GM21515 (cell line): Measurements from ENCODE around the gene RAB3IL1.
"Not testable (repeated sequence)": the region's sequence is repeated elsewhere in the genome, so short reads cannot be mapped to it uniquely, and the experiment has no call there.

Source experiments
- ATAC-seq: cut with Tn5 transposase; IDR thresholded peaks from one replicate; pipeline ENCODE4 v1.9.1; 2021; ENCODE audit not compliant: unreplicated experiment

Gene RAB3IL1

GRCh38 chr11:61887839-61888494 is 29.4 kb downstream of the RAB3IL1 start:
- ATAC-seq: no peak

GRCh38 chr11:61886643-61887042 is 30.7 kb downstream of the RAB3IL1 start:
- no peak for ATAC-seq

DNA sequence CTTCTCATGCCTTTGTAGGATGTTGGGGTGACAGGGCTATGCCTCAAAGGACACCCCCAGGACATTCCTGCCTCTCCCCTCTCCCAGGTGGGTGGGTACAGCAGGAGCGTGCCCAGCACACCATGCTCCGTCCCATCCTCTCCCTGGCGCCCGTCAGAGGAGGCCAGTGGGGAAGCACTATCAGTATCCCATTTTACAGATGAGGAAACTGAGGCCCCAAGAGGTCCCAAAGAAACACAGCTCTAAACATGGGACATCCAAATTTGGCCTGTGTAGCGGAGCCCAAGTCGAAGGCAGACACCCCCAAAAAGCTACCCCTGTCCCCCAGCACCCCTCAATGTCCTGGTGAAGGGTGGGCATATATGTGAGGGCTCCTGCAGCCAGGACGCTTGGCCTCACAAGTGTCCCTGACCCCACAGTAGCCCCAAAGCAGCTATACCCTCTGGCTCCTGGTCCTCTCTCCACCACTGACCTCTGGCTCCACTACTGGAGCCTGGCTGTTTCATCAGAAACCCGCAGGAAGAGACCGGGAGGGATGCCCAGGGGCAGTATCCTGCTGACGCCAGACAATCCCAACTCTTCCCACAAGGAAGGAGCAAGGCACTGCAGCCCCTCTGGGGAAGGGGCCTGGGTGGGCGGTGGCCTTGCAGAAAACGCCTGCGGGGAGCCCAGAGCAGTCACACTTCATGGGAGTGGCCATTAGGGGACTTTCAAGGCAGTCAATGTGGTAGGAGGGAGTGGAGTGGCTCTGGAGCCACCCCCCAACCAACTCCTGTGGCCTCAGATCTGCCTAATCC is 31.4 kb downstream of the RAB3IL1 start:
- ATAC-seq: no peak

GRCh38 chr11:61885166-61885778 is 32.1 kb downstream of the RAB3IL1 start:
- ATAC-seq: no peak

GRCh38 chr11:61883947-61884346 is 33.4 kb downstream of the RAB3IL1 start:
- no peak for ATAC-seq

DNA sequence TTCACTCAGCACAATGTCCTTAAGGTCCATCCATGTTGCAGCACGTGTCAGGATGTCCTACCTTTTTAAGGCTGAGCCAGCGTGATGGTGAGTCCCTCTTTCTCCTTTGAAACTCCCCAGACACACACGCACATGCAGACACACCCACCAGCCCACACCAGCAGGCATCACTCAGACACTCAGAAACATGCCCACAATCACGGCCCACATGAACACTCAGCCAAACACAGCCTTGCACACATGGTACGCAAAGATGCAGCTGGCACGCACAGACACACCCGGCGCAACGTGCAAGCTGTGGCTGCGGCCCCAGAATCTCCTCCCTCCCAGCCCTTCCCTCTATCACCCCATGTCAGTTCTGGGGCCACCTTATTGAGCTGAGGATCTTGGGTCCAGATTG is 34.0 kb downstream of the RAB3IL1 start:
- no peak for ATAC-seq

DNA sequence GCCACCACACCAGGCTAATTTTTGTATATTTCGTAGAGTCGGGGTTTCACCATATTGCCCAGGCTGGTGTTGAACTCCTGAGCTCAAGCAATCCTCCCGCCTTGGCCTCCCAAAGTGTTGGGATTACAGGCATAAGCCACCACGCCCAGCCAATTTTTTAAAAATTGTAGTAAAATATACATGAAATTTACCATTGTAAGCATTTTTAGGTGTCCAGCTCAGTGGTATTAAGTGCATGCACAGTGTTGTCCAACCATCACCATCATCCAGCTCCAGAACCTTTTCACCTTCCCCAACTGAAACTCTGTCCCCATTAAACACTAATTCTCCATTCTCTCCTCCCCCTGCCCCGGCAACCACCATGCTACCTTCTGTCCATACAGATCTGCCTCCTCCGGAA is 34.5 kb downstream of the RAB3IL1 start:
- no peak for ATAC-seq

DNA sequence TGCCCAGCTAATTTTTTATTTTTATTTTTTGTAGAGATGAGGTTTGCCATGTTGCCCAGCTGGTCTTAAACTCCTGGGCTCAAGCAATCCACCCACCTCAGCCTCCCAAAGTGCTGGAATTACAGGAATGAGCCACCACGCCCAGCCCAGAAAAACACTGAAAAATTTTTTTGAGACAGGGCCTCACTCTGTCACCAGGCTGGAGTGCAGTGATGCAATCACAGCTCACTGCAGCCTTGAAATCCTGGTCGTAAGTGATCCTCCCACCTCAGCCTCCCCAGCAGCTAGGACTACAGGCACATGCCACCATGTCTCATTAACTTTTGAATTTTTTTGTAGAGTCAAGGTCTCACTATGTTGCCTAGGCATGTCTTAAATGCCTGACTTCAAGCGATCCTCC is 35.1 kb downstream of the RAB3IL1 start:
- not testable (repeated sequence) for ATAC-seq

DNA sequence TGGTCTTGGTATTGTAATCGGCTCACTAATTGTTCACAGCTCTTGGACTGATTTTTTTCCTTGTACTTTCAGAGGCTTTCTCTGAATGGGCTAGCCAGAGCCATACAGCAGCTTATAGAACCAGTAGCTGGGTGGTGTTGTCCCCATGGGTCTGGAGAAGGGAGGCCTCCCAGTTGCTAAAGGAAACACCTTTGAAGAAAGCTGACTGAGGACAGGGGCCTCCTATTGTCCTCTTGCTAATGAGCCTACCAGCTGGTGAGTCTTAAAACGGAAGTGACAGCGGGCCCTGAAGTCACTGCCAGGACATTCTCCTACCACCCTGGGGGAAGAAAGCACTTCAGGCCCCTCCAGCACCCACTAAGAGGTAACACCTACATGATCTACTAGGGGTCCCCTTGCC is 36.0 kb downstream of the RAB3IL1 start:
- ATAC-seq: no peak

- ATAC-seq: no peak
Measured at GRCh38 chr11:61880454-61880853, 36.9 kb downstream of the RAB3IL1 start.

GRCh38 chr11:61880031-61880430 is 37.3 kb downstream of the RAB3IL1 start:
- no peak for ATAC-seq

- no peak for ATAC-seq
Measured at GRCh38 chr11:61879152-61879551, 38.2 kb downstream of the RAB3IL1 start.

DNA sequence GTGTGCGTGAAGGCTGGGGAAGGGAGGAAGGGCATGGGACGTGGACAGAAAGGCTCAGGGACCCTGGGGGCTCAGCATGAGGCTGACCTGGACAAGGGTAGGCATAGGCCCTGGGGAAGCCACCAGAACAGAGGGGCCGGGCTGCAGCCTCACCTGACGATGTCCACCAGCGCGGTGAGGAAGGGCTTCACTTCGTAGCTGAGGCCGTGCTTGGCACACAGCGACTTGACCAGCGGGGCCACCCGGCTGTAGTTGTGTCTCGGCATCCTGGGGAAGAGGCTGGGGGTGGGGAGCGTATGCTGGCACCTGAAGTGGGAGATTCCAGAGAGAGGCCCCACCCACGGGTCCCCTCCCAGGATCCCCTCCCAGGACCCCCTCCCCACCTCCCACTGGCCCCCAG is 41.7 kb downstream of the RAB3IL1 start:
- ATAC-seq: no peak

GRCh38 chr11:61874853-61875252 is 42.5 kb downstream of the RAB3IL1 start:
- ATAC-seq: no peak

DNA sequence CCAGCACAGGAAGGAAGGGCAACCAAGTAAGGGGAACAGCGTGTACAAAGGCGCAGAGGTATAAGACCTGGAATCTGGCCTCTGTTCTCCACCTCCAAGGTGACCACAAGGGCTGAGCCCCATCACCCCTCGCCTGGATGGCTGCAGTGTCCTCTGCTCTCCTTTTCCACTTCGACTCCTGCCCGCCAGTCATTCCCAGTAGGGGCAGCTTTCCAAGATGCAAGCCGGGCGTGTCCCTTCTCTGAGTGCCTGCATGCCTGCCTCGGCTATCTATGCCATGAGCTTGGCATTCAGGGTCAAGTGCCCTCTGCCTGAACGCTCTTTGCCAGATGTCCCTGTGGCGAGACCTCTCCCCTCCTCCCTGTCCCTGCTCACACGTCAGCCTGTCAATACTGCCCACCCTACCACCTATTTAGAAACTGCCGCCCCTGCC is 43.0 kb downstream of the RAB3IL1 start:
- ATAC-seq: no peak

DNA sequence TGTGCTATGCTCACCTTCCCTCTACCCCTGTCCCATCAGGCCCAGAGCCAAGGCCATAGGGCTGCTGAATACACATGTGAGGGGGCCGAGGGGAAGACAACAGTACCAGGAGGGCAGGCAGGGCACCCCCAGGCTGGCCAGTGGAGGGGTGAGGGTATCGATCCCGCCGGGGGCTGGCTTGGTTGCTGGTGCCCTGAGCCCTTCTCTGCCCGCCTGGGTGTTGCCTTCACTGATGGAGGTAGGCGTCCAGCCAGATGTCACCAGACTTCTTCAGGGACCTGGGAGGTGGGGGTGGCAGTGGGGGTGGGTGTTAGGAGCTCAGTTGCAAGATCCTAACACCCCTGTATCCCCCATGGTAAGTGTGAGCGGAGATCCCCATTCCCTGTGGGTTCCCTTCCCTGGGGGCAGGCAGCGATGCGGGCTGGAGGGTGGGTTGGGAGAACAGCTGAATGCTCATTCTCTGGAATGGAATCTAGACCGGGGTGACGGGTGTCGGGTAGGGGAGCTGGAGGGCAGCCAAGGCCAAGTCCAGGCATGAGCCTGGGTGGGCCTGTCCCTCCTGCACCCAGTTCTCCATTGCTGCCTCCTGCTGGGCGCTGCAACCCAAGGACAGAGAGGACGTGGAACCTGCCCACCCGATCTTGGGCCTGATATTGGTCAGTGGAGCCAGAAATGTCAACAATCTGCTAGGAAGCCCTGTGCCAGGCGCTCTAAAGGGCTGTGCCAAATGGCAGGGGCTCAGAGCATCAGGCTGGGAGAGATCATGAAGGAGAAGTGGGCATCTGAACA is 43.6 kb downstream of the RAB3IL1 start:
- no peak for ATAC-seq

DNA sequence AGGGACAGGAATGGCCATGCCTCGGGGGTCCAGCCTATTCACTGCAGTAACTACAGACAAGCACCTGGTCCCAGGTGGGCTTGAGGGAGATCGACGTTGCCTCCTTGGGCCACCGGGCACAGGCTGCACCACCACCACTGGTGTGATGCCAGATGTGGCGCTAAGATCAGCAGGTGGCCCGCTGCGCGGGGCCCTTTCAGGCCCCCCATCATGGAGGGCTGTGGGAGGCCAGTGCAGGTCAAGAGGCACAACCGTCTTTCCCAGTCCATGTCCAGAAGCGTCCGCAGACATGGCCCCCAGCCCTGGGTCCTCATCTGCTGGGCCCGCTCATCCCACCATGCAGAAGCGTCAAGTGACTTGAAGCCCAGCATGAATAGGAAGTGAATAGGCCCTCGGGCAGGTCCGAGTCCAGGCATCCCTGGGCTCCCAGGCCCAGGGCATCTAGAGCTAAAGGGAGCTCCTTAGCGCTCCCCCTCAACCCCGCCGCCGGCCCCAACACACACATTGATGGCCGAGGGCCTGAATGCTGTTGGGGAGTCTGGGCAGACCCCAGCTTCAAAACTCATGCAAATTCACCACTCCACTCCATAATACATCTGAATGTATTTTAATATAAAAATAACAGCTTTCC is 44.3 kb downstream of the RAB3IL1 start:
- no peak for ATAC-seq

DNA sequence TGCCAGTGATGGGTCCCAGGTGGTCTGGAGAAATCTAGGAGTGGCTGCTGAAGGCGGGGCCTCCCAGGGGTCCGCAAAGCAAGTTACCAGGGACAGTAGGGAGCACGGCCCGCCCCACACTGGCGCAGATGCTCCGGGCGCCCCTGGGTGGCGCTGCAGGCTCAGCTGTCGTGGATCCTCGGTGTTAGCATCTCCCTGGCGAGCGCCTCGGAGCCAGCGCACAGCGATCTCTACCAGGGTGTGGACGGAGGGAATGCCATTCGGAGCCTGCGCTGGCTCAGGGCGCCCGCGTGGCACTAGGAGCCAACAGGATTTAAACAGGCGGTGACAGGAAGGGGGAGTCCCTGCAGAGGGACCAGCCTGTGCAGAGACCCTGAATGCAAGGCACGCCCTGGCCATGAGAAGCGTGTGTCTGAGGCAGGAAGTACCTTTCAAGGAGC is 46.2 kb downstream of the RAB3IL1 start:
- peak; percentile 56 for ATAC-seq

DNA sequence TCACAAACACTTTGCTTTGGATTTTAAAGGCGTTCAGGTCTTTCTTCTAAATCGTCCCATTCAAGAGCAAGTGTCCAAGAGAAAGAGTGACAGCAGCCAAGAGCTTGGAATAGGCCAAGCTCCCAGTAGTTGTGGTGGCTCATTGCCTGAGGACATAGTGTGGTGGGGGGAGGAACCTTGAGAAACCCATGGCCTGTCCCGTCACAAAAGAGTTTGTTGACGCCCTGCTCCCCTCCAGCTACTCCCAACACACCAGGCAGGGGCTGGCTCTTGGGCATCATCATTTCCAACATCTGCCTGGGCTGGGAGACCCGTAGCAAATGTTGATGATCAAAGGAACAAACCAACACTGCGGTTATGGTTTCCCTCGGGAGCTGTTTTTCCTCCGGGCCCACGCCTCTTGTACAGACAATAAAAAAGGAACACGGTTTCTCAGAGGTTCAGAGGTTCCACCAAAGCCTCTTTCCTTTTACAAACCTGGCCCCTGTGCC is 46.8 kb downstream of the RAB3IL1 start:
- no peak for ATAC-seq

GRCh38 chr11:61869708-61870451 is 47.5 kb downstream of the RAB3IL1 start:
- no peak for ATAC-seq
